Forelimb muscle (tissue), 1 donor: ENCODE measurements around the gene CWH43. TPM values are rescaled to one million over a fixed set of nuclear protein-coding genes. Genes with fewer than 3 reads are reported as not detected.
"Not testable (repeated sequence)": the region's sequence is repeated elsewhere in the genome, so short reads cannot be mapped to it uniquely, and the experiment has no call there.

Source experiments
- DNase-seq: peaks from one replicate; pipeline ENCODE4 v3.0.0-alpha.2; 2013; ENCODE audit warnings: low read depth
- polyA plus RNA-seq: library from polyadenylated mRNA; unstranded; fragments of 120-200 nt; gene quantifications from one replicate; pipeline ENCODE4 v1.2.1, GENCODE V29; 2013; ENCODE audit not compliant: insufficient read length

The CWH43 gene
- polyA plus RNA-seq, 1 donor, result not detected

GRCh38 chr4:49097071-49097470 is 111.0 kb downstream of the CWH43 start:
- DNase-seq, result not testable (repeated sequence)

GRCh38 chr4:49097505-49097904 is 111.4 kb downstream of the CWH43 start:
- DNase-seq, result not testable (repeated sequence)

DNA sequence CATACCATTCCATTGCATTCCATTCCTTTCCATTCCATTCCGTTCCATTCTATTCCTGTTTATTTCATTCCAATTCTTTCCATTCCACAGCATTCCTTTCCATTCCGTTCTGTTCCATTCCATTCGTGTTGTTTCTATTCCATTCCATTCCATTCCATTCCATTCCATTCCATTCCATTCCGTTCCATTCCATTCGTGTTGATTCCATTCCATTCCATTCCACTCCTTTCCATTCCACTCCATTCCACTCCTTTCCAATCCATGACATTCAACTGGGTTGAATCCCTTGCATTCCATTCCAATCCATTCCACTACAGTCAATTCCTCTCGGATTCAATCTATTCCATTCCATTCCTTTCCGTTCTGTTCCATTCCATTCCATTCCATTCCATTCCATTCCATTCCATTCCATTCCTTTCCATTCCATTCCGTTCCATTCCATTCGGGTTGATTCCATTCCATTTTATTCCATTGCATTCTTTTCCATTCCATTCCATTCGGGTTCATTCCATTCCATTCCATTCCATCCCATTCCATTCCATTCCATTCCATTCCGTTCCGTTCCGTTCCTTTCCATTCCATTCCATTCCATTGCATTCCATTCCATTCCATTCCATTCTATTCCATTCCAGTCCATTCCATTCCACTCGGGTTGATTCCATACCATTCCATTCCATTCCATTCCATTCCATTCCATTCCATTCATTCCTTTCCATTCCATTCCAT is 112.1 kb downstream of the CWH43 start:
- not testable (repeated sequence) for DNase-seq

- not testable (repeated sequence) for DNase-seq
These were observed 113.9 kb downstream of the CWH43 start for GRCh38 chr4:49099831-49100444.

GRCh38 chr4:49102344-49102898 is 116.3 kb downstream of the CWH43 start:
- not testable (repeated sequence) for DNase-seq

- not testable (repeated sequence) for DNase-seq
These were observed 117.5 kb downstream of the CWH43 start for GRCh38 chr4:49103436-49104136.

GRCh38 chr4:49104231-49104930 is 118.3 kb downstream of the CWH43 start:
- not testable (repeated sequence) for DNase-seq

DNA sequence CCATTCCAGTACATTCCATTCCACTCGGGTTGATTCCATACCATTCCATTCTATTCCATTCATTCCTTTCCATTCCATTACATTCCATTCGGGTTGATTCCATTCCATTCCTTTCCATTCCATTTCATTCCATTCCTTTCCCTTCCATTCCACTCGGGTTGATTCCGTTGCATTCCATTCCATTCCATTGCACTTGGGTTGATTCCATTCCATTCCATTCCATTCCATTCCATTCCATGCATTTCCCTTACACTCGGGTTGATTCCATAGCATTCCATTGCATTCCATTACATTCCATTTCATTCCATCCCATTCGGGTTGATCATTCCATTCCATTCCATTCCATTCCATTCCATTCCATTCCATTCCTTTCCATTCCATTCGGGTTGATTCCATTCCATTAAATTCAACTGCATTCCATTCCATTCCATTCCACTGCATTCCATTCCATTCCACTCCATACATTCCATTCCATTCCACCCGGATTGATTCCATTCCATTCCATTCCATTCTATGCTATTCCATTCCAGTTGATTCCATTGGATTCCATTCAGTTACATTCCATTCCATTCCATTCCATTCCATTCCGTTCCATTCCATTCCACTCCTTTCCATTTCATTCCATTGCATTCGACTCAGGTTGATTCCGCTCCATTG is 119.3 kb downstream of the CWH43 start:
- not testable (repeated sequence) for DNase-seq

DNA sequence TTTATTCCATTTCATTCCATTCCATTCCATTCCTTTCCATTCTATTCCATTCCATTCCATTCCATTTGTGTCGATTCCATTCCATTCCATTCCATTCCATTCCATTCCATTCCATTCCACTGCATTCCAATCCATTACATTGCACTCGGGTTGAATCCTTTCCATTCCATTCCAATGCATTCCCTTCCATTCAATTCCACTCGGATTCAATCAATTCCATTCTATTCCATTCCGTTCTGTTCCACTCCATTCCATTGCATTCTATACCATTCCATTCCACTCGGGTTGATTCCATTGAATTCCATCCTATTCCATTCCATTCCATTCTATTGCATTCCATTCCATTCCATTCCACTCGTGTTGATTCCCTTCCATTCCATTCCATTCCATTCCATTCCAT is 121.2 kb downstream of the CWH43 start:
- not testable (repeated sequence) for DNase-seq

GRCh38 chr4:49108183-49108978 is 122.3 kb downstream of the CWH43 start:
- DNase-seq, result not testable (repeated sequence)

DNA sequence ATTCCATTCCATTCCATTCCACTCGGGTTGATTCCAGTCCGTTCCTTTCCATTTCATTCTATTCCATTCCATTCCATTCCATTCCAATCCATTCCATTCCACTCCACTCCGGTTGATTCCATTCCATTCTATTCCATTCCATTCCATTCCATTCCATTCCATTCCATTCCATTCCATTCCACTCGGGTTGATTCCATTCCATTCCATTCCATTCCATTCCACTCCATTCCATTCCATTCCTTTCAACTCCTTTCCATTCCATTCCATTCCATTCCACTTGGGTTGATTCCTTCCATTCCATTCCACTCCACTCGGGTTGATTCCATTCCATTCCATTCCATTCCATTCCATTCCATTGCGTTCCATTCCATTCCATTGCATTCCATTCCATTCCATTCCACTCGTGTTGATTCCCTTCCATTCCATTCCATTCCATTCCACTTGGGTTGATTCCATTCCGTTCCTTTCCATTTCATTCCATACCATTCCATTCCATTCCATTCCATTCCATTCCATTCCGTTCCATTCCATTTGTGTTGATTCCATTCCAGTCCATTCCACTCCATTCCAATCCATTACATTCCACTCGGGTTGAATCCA is 123.6 kb downstream of the CWH43 start:
- DNase-seq, result not testable (repeated sequence)

DNA sequence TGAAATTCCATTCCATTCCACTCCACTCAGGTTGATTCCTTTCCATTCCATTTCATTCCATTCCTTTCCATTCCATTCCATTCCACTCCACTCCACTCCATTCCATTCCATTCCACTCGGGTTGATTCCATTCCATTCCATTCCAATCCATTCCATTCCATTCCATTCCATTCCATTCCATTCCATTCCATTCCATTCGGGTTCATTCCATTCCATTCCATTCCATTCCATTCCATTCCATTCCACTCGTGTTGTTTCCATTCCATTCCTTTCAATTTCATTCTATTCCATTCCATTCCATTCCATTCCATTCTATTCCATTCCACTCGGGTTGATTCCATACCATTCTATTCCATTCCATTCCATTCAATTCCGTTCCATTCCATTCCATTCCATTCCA is 124.5 kb downstream of the CWH43 start:
- DNase-seq, result not testable (repeated sequence)

Other genes starting within 250 kb of the CWH43 start
- 24.8 TPM for gene FRYL, start 206.0 kb upstream of the CWH43 start, polyA plus RNA-seq
- 208 TPM for gene OCIAD1, start 155.2 kb upstream of the CWH43 start, polyA plus RNA-seq
- 26.6 TPM for gene OCIAD2, start 79.5 kb upstream of the CWH43 start, polyA plus RNA-seq